NCI-H774 (cell line): ENCODE results near the gene AFAP1L2.

Experiments
- DNase-seq: peaks from one replicate; lab custom pipeline; 2025; lab: John Stamatoyannopoulos, UW

The AFAP1L2 gene

GRCh38 chr10:114388275-114388674 lies 16.0 kb downstream of the AFAP1L2 start:
- DNase-seq, result no peak

DNA sequence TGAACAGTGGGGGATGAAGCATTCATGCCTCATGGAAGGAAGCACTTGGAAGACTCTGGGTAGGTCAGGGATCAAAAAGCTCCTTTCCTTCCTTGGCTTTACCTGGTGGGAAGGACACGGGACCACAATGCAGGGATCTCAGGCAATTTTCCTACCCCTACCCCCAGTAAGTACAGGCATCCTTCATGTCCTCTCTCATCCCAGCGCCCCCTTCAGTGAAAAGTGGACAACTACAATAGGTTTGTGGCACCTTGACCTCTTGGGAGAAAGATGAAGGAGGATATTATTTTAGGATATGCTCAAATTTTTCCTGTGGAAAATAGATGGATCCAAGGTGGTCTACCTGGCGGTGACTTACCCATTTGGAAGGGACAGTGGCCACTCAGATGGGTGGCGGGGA lies 16.5 kb downstream of the AFAP1L2 start:
- no peak for DNase-seq

GRCh38 chr10:114386452-114386851 lies 17.9 kb downstream of the AFAP1L2 start:
- no peak for DNase-seq

GRCh38 chr10:114385557-114385956 lies 18.7 kb downstream of the AFAP1L2 start:
- DNase-seq, result no peak

DNA sequence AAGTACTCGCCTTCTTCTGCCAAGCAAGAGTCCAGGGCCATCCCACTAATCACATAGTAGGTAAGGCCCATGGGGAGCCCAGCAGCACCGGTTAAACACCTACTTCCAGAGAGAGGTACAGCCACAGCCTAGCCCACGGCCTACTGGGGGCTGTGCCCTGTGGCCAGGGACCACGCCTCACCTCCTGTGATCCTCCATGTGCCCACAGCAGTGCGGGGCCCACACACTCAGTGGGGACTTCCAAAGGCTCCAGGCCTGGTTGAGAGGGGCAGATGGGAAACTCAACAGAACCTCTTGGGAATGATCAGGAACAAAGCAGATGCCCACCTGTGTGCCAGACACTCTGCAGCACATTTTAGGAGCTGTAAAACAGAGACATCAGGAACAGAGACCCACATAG lies 19.7 kb downstream of the AFAP1L2 start:
- no peak for DNase-seq

DNA sequence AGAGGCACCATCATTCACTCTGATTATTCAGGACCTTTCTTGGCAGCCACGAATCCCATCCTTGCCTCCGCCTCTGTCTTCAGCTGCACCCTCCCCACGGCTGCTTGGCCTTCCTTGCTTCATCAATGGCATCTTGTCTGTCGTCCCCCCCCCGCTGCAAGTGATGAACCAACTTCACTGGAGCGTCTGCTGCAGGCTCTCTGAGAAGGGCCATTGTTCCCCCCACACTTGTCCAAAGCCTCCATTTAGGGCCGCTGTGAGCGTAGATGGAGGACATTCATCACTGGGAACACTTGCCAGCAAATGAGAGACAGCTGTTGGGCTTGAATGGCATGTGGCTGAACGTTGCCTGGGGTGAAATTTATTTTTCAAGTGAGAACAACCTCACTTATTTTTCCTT lies 20.1 kb downstream of the AFAP1L2 start:
- no peak for DNase-seq

DNA sequence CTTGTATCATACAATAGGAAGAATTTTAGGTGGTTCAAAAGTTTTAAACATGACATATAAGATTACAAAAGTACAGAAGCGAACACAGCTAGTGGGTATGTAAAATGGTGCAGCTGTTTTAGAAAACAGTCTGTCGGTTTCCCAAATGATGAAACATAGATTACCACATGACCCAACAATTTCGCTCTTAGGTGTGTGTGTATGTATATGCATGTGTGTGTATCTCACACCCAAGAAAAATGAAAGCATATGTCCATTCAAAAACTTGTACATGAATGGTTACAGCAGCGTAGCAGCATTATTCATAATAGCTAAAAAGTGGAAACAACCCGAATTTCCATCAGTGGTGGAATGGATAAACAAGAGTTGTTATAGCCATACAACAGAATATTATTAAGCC lies 23.5 kb downstream of the AFAP1L2 start:
- no peak for DNase-seq

GRCh38 chr10:114380060-114380459 lies 24.2 kb downstream of the AFAP1L2 start:
- no peak for DNase-seq

DNA sequence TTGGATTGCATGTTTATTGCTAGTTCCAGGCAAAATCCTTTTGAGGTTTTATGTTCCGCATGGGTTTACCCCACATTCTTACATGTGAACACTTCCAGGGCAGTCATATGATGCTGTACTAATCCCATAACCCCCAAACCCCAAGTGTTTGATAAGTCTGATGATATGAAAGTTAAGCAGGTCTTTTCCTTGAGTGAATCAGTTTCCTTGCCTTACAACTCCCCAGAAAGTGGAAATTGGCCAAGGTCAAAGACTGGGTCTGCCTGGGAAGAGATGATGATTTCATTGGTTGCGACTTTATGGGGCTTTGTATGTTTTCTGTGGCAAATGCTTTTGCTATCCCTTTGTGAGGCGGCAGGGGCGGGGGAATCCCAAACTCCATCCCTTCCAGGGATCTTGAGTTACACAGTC lies 24.7 kb downstream of the AFAP1L2 start:
- no peak for DNase-seq

DNA sequence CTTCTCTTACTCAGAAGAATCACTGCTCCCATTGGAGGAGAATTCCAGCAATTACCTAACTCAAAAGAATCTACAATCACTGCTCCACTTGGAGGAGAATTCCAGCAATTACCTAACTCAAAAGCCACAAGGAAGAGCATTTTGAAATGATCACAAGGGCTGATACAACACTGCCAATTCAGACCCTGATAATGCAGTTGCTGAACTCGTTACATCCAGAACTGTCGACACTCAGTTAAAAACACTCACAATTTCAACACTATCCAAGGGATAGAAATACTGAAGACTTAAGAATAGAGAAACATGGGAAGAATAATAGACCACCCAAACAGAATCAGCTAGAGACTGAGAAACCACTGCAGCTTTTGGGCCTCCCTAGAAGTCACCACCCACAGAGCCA lies 27.8 kb downstream of the AFAP1L2 start:
- no peak for DNase-seq

GRCh38 chr10:114375047-114375446 lies 29.3 kb downstream of the AFAP1L2 start:
- no peak for DNase-seq

GRCh38 chr10:114374053-114374791 lies 30.1 kb downstream of the AFAP1L2 start:
- DNase-seq, result no peak

DNA sequence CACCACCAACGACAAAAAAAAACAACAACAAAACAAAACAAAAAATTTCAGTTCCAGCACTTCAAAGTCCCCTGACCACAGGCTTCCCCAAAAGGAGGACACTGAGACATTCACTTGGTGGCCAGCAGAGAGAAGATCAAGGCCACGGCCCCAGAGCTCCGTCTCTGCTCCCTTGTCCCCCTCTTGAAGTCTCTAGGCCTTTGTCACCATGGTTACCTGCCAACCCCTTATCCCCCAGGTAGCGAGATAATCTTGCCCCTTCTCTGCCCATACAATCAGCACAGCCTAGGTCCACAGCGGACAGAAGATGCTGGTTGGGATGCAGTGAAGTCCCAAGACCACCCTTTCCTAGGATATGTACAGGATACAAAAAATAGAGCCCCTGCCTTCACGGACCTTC lies 30.7 kb downstream of the AFAP1L2 start:
- no peak for DNase-seq

GRCh38 chr10:114372995-114373394 lies 31.3 kb downstream of the AFAP1L2 start:
- DNase-seq, result no peak

DNA sequence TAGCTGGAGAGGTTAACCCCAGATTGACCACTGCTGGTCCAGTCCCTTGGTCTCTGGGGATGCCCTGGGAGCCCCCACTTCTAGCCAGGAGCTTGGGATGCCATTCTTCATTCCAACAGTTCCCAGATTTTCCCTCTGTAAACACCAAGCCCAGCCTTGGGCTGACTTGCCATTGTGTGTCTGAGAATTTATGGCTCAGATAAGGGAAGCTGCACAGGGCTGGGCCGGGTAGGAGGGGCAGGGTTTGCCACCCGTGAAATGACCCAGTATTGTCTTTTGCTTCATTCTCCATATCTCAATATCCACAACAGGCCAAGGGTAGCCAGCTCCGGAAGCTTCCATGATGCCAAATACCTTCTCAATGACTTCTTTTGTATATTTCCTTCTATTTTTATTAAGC lies 32.1 kb downstream of the AFAP1L2 start:
- DNase-seq, result no peak

DNA sequence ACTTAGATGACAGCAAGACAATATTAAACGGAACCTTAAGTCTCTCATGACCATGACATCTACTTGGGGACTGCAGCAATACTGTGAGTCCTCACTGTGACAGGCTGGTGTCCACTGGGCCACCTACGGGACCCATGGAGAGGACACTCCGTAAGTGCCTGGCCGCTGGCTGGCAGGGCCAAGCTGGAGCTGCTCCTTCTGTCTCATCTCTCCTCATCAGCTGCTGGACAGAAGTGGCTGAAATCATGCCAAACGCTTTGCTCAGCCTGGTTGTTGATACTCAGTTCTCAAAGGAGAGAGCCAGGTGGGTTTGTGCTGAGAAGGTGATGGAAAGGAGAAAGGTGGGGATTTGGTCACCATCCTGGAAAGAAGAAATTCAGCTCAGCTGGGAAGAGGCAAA lies 33.3 kb downstream of the AFAP1L2 start:
- DNase-seq, result no peak

- no peak for DNase-seq
Measured at GRCh38 chr10:114370199-114370598, 34.1 kb downstream of the AFAP1L2 start.

DNA sequence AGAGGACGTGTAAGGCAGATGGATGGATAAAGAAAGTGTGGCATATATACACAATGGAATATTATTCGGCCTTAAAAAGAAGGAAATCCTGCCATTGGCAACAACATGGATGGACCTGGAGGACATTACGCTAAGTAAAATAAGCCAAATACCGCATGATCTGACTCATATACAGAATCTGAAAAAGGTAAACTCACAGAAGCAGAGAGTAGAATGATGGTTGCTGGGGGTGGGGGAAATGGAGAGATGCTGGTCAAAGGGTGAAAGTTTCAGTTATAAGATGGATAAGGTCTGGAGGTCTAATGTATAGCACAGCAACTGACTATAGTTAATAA lies 36.3 kb downstream of the AFAP1L2 start:
- no peak for DNase-seq

- DNase-seq, result no peak
Measured at GRCh38 chr10:114367351-114368056, 36.8 kb downstream of the AFAP1L2 start.

DNA sequence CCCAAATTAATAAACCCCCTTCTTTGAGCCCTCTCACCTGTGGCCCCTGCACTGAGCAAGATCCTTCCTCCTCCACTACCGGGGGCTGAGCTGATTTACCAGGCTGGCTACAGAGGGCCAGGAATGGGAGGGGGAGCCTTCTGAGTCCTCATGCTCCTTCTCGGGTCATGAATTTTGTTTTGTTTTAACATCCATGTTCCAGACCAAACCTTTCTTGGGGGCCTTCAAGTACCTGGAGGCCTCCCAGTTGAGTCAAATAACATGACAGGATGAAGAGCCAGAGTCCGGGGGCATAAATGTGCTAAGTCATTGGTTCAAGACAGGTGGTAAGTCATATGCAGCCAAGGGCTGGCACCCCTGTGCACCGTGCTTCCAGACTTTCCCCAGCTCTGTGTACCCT lies 39.6 kb downstream of the AFAP1L2 start:
- no peak for DNase-seq

DNA sequence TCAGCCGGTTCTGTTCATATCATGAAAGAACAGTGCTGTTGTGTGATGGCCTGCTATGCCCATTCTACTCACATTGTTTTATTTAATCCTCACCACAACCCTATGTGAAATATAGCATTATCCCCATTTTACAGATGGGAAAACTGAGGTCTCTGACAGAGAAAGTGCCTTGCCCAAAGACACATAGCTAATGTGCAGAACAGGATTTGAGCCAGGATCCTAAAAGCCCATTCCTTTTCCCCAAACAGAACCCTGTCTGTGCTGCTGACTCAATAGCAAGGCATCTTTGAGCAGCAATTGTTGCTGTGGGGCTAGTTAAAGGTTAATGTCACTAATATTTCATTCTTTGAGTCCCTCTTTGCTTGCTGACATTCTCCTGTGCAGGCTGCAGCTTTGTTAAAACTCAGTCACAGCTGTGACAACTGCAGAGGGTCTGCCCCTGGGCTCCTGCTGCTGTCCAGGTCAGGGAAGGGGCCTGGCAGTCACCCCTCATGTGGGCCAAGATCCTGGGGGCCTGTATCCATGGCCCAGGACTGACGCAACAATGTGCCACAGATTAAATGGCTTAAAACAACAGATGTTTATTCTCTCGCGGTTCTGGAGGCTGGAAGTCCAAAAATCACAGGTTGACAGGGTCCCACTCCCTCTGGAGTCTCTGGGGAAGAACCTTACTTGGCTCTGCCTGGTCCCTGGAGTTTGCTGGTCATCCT lies 40.4 kb downstream of the AFAP1L2 start:
- no peak for DNase-seq

GRCh38 chr10:114362826-114363355 lies 41.4 kb downstream of the AFAP1L2 start:
- DNase-seq, result no peak

GRCh38 chr10:114359953-114360345 lies 44.4 kb downstream of the AFAP1L2 start:
- DNase-seq, result no peak
